Stimulated activated CD8-positive, alpha-beta memory T cell treated with anti-CD3 and anti-CD28 coated beads, Interleukin-7, amount 100 ng/mL, for 48 hours (primary cell): ENCODE data around the gene GJC2.
A peak's percentile ranks its signal among the peaks of the same experiment; 100 is the strongest.
"Not testable (repeated sequence)": the region's sequence is repeated elsewhere in the genome, so short reads cannot be mapped to it uniquely, and the experiment has no call there.

Experiments
- DNase-seq, 2 donors: peaks; one replicate each; pipeline ENCODE4 v3.0.0-alpha.2; 2020; ENCODE audit warnings: low read depth in 1 of 2; ENCODE audit errors: extremely low read depth in 1 of 2

GJC2 gene

DNA sequence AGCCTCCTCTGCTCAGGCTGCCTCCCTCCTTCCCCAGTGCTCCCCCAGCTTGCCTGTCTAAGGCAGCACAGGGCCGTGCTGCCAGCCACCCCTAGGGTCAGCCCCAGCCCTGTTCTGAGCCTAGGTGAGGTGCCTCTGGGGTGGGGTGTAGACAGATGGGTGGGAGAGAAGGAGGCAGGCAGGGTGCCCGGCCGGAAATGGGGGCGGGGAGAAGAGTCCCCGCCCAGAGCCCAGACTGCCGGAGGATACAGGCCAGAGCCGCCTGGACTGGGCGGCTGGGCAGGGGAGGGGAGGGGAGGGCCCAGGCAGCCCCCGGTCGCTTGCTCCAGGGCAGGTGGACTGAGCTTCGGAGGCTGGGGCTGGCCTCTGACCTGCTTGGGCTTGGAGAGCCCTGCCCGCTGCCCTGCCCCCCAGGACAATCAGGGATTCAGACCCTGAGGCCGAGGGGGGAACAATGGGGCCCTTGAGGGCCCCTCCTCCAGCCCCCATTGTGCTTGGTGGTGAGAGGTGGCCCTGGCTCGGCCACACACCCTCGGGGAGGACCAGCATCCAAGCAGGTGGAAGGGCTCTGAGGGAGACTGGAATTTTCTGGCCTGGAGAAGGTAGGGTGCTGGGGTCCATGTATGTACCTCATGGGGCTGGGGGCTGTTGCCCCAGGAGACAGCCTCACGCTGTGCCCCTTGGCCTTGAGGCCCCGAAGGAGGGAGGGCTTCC lies at the start of gene GJC2:
GJC2 (plus strand) TSS at position 525 of the 714 bp plus-strand sequence. CDS start 7,829 bp downstream, outside the sequence.
- DNase-seq = no peak

DNA sequence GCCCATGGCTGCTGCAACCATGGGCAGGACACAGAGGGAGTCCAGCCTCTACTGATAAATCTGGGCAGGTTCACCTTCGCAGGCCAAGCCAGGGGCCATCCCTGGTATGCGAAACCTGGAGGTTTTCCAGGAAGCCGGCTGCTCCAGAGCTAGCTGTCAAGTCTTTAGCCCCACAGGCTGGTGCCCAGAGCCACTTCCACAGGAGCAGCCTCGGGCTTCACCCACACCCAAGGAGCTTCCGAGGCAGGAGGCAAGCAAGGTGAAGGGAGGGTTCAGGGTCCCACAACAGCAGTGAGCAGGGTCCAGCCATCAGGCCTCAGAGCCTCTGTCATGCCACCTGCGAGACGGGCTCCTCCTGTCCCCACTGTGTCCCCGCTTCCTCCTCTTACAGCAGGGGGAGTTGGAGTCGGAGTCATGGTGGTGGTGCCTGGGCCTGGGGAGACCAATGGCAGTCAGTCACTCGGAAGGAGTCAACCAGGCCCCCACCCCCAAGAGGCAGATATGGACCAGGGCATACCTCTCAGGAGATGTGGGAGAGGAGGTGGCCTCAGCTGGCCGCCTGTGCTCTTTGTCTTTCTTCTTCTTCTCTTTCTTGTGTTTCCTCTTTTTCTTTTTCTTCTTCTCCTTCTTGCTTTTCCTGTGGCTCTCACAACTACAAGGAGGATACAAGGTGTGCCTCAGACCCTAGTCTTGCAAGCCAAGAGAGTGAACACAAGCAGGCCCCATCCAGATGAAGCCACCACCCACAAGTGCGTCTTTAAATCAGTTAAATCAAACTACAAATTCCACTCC lies 48.7 kb upstream of the GJC2 start:
- DNase-seq = no peak

DNA sequence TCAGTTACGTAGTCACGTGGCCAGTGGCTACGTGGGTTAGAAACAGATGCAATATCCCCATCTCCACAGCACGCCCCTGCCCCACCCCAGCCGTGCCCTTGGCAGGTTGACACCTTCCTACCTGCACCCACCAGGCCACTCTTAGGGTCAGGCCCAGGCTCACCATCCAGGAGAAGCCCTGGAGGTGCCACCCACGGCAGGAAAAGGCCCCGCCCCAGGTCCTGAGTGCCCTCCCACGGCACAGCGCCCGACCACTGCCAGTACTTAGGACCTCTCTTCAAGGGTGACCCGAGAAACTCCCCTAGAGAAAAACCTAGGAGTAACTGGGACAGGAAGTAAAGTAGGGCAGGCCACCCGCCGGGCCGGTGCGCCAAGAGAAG lies 48.1 kb upstream of the GJC2 start:
- DNase-seq = no peak

DNA sequence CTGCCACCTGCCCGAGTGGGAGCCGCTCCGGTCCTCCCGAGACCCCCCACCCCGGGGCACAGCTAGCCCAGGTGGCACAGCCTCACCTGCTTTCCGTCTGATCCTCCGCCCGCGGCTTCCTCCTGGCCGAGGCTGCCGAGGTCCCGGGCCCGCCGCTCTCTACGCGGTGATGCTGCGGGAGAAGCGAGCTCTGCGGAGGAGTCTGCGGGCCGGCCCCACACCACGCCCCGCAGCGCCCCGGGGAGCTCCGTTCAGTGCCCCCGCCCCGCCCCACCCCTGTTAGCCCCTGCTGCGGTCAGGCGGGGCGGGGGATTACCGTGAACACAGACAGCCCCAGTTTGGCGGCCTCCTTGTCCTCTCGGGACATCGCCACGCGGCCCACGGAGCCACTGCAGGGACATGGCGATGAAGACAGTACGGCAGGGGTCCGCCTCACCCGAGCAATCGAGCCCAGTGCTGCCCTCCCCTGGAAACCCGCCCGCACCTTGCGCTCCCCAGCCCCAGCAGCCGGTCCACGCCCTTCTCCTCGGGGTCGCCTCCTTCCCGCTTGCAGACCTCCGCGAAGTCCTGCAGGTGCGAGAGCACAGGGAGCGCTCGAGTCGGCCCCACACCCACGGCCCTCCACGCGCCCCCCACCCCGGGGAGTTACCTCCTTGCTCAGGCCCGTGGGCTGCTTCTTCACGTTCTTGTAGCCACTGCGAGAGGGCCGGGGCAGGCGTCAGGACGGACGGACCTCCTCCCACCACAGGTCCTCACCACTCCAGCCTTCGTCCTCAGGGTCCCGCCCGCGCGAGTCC lies 47.5 kb upstream of the GJC2 start:
- DNase-seq = no peak

DNA sequence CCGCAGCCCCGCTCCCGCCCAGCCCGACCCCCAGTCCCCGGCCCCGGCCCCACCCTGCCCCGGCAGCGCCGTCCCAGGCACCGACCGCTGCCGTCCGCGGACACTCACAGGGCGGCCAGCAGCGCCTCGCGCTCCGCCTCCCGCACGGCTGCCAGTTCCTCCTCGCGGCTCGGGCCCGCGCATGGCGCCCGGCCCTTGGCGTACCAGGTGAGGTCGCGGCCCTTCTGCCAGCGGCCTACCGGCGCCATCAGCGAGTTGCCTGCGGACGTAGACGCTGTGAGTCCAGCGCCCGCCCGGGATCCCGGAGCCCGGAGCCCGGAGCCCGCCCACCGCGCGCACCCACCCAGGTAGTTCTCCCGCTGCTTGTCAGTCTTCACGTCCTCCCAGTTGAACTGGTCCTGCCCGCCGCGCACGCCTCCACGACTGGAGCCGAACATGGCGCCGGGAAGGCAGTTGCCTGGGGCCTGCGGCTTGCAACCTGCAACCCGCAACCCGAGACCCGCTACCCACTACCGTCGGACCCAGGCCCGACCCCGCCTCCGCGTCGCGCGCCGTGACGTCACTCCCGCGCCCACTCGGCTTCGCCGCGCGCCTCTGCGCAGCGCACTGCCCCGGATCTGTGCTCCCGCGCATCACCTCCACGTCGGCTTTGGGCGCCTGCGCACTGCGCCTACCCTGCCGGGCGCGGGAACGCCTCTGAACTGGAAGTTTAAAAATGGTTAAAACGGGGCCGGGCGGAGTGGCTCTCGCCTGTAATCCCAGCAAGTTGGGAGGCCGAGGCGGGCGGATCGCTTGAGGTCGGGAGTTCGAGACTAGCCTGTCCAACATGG lies 46.7 kb upstream of the GJC2 start, which contains the start of gene C1orf35:
C1orf35 (minus strand) TSS at position 535 of the 830 bp plus-strand sequence; CDS start at position 437, 98 bp downstream.
- DNase-seq = peak; percentile 87 to 91

DNA sequence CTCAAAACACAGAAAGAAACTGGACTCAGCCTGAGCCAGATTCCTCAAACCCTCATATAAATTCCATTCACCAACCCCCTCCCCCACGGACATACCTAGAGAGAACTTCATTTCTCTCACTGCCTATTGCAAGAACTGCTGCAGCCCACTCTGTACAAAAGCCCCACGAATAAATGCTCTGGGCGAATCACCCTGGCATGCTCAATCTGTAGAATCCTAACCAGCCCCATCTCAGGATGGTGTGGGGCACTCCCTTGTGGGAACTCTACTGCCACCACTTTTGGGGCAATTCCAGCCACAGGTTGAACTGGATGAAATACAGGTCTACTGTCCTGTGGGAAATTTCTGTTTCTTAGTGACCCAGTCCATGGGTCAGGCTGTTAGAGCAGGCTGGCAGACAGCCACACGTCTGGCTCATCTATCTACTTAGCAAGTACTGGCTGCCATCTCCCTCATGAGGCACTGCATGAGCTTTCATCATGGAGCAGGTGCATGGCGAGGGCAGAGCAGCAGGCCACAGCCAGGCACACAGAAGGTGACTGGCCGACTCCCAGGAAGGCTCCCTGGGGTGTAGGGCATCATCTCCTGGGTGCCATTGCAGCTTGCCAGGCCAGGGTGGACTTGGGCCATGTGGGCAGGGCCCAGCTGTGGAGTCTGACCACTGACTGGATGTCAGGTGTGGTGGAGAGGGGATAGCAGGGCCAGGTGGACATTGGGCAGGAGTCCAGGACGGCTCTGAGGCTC lies 45.0 kb upstream of the GJC2 start:
- no peak for DNase-seq

DNA sequence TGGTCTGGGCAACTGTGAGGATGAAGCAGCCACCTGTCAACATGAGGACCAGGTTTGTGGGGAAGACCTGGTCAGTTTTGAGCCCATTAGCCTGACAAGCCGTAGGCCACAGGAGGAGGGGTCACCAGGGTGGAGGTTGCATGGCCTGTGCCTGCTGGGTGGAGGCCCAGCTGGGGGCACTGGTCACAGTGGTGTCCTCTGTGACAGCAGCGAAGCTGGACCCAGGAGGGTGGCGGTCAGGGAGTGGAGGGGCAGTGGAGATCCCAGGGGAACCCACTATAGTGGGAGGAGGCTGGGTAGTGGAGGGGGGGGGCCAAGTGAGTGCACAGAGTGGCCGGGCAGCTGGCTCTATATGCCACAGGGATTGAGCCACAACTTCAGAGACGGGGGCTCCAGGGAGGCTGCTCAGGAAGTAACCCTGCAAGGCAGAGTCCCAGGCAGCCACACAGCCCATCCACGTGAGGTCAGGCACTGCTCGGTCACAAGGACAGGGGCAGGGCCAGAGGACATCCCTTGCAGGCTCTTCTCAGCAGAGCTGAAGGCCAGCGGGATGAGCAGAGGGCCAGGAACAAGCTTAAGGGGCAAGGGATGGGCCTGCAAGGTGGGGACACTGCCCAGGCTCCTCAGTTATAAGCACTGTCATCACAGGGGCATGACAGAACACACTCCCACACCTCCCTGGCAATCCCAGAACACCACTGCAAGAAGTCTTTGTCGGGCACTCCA lies 44.3 kb upstream of the GJC2 start:
- no peak for DNase-seq

DNA sequence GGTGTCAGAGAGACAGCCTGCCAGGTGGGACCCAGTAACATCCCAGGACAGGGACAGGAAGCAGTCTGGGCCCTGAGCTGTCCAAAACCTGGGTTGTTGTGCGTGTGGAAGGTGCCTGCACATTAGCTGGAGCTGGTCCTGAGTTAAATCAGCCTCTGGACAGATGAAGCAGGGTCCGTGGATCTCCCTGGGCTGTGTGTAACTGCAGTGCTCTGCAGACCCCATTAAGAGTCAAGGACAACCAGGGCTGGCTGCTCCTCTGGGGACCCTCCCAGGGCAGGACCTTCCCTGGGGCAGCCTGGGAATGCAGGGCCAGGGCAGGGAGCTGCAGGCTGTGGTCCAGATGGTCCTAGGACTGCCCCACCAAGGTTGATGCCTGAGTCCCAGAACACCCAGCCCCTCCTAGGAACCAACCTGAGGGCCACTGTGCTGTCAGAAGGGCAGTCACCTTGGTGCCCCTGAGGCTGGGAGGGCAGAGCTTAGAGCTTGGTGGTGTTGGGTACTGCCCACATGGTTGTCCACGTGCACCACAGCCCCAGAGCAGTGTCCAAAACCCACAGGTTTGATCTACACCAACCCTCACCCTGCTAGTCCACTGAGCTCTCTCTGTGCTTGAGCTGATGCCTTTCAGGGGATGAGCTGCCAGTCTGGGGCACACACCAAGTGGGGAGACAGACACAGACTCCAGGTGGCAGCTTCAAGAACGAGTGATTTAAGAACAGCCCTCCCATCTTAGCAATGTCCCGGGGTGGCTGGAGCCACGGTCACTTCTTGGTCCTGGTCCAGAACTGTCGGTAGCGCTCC lies 43.5 kb upstream of the GJC2 start:
- no peak for DNase-seq

DNA sequence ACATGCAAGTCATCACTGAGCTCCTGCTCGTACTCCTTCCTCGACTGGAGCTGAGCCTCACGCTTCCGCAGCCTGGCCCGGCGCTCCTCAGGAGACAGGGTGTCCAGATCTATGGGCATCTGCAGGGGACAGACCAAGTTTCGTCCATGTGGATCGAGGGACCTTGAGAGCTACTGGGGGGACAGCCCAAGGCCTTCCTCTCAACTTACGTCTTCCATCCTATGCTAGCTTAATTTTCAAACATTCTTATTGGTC lies 43.0 kb upstream of the GJC2 start:
- no peak for DNase-seq

DNA sequence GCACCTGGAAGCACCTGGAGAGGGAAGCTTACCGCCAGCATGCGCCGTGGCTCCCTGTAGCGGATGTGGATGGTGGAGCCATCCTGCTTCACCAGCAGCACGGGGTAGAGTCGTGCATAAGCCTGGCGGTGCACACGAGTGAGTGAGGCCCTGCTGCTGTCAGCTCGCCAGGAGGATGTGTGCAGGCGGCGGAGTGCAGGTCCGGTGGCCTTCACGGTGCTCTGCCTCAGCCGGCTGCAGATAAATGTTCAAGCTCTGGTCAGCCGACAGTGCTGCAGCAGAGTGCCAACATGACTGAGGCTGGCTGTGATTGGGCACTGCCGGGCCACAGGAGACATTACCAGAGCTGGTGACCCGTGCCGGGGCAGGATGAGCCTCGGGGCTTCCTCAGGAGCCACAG lies 42.1 kb upstream of the GJC2 start:
- no peak for DNase-seq

DNA sequence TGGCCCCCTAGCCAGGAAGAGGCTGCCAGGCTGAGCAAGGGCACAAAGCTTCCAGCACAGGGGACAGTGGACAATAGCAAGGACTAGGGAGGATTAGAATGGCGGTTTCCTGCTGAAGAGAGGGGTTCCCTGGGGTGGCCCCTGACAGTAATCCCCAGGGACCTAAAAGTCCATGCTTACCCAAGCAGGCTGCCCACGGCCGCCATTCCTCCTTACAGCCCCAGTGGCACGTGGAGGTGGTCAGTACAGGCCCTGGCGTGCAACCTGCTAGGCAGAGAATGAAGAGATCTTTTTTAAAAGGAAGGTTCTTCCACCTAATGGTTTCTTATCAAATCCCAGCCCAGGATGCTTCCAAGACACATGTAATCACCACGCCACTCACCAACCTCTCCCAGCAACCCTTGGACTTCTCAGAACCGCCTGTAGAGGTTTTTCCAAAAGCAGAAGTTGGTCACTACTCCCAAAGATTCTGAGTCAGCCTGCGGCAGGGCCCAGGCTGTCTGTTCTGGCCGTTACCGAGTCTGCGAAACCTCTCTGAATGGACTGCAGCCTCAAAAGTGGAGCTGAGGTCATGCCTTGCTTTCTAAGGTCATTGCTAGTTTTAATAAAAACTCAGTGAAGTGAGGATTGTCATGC lies 41.6 kb upstream of the GJC2 start:
- DNase-seq = no peak

DNA sequence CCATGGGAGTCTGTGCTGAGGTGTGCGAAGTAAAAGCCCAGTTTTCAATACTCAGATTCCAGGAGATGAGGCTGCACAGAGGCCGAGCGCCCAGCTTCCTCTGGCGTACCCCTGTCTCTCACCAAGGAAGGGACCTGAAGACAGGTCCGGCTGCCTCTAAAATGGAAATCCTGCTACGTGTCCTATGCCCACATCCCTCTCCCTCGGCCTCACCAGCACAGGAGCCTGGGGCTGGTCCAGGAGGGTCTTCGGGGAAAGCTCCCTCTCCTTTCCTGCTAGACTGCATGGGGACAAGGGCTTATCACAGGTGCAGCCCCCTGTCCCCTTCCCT lies 41.0 kb upstream of the GJC2 start:
- no peak for DNase-seq

DNA sequence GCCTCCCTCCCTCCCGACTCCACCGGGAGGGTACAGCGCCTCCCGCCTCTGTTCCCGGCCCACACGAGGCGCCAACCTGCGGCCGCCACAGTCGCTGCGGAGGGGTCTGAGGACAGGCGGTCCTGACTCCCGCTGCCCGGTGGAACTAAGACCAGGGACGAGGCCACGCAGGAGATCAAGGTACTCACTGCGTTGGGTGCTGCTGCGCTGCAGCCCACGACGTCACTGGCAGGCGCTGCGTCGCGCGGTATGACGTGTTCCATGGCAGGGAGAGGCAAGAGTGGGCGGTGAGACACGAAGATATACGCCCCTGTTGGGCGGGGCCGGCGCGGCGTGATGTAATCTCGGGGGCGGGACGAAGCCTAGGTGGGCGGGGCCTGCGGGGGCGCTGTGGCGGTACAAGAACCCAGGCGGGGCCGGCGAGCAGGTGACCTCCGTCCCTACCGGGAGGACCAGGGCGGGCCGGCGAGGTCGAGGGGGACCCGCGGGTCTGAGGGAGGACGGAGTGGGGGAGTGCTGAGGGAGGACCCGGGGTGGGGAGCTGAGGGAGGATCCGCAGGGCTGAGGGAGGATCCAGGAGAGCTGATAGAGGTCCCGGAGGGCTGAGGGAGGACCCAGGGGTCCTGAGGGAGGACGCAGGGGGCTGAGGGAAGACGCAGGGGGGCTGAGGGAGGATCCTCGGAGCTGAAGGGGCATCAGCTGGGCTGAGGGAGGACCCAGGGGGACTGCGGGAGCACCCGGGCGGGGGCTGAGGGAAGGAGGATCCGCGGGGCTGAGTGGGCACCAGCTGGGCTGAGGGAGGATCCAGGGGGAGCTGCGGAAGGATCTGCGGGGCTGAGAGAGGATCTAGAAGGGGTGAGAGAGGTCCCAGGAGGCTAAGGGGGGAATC lies 40.4 kb upstream of the GJC2 start, which contains the start of gene MRPL55:
MRPL55 (minus strand) TSS at position 227 of the 889 bp plus-strand sequence. CDS start 1,039 bp downstream, outside the sequence.
- peak; percentile 92 to 98 for DNase-seq

DNA sequence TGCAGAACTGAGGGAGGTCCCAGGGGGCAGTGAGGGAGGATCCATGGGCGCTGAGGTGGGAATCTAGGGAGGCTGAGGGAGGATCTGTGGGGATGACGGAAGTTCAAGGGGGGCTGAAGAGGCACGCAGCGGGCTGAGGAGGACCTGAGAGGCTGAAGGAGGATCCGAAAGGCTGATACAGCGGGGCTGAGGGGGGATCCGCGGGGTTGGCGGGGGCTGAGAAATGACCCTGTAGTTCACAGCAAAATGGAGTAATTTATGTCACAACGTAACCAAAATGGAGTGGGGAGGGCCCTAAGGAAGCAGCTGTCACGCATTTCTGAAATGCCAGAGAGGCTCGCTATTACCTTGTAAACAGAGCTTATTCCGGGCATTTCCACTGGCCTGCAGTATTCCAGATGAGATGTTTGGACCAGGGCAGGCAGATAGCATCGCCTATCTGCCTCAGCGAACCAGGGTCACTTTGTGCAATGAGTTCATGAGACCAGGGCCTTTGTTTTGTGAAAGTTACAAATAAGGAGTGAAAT lies 39.7 kb upstream of the GJC2 start:
- DNase-seq = no peak

DNA sequence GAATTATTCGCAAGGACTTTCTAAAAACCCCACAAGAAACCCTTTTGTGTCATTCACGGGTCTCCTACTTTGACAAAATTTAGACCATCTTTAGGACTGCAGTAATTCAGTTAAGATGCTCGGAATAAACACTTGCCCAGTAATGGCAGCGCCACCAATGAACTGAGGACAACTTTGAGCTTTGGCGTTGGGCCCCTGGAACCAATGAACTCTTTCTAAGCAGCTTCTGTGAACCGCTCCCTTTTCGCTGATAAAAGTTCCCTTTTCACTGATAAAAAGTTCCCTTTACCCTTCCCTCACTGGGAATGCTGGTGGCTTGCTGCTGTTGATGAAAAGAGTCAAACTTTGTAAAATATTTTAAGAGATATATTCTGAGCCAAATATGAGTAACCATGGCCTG lies 39.2 kb upstream of the GJC2 start:
- DNase-seq = no peak

DNA sequence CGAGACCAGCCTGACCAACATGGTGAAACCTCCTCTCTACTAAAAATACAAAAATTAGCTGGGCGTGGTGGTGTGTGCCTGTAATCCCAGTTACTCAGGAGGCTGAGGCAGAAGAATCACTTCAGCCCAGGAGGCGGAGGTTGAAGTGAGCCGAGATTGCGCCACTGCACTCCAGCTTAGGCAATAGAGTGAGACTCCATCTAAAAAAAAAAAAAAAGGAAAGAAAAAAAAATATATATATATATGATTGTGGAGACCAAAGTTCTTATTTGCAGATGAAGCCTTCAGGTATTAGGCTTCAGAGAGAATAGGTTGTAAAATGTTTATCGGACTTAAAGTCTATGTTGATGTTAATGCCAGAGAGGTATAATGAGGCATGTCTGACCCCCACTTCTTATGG lies 38.4 kb upstream of the GJC2 start:
- DNase-seq = not testable (repeated sequence)

DNA sequence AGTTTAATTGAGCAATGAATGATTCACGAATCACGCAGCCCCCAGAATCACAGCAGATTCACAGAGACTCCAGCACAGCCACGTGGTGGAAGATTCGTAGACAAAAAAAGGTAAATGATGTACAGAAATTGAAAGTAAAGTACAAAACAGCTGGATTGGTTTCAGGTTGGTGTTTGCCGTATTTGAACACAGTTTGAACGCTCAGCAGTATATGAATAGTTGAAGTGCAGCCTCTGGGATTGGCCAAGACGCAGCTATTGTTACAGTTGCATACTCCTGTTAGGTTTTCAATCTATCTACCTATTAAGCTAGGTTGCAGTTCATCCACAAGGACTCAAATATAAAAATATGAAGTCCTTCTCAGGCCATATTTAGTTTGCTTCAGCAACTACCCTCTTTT lies 37.6 kb upstream of the GJC2 start:
- no peak for DNase-seq
